ENCODE measurements around the gene NQO2.

Gene NQO2

DNA sequence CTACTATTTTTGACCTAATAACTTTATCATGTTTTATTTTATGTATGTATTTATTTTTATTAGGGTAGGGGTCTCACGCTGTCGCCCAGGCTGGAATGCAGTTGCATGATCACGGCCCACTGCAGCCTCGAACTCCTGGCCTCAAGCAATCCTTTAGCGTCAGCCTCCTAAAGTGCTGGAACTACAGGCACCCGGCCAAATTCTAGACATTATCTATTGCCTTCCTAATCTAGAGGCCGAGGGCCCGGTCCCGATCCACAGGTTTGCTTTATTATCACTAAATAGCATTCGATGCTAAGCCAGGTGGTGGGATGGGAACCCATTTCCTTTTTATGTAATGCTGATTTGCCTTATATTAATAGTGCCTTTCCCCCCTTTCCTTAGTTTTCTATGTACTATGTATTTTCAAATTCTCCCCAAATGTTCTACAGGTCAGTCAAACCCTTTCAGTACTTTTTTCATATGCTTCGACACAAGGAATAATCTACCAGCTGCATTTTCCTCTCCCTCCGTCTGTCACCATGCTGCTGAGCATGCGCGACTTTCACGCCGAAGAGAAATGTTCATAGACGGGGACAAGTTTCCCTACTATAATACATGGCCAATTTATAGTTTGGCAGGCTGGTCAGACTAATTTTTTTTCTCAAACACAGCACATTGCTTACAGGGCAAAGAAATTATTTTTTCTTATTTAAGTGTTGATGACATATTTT is 34.7 kb upstream of the NQO2 start:
- POLR2A ChIA-PET: interaction anchor here (1.3 kb wide), 1 partner anchor 26 kb away, joined by 6 read pairs; no protein-coding TSS in a partner anchor
- CTCF ChIA-PET: interaction anchor here (1.0 to 2.7 kb wide), 4 partner anchors 9 to 25 kb away, joined by 3 to 11 read pairs (median 4); no protein-coding TSS in a partner anchor
- Histone ChIP-seq H3K27ac (ENCODE audit: extremely low read depth, low read depth, low read length) (no peak overlapping the region), H3K4me3 (ENCODE audit: low read depth, low read length) (no peak overlapping the region), H3K9me3 (ENCODE audit: control insufficient read depth, insufficient read depth, low read depth, low read length) (no peaks in the 10 kb centered on the region), H3K36me3 (ENCODE audit: control insufficient read depth in 2 of 2, insufficient read depth in 1 of 2, low read length in 2 of 2) (peaks cover 0 to 4% of the 10 kb centered on the region in 2 experiments; a peak in 1 of 3 replicates), H3K4me1 (ENCODE audit: control insufficient read depth, insufficient read depth, low read length) (peaks cover 4% of the 10 kb centered on the region; the same call in 1 of the 2 replicates)
- no peak for TF ChIP-seq ZNF211 (tag by site-specific recombination; IDR thresholded peaks at IDR 0.05; ENCODE audit: low read depth)
- no peak for TF ChIP-seq ZNF501 (tag by site-specific recombination; IDR thresholded peaks at IDR 0.05)
- no peak for TF ChIP-seq ZNF335 (tag by site-specific recombination; conservative IDR thresholded peaks at IDR 0.05)
- TF ChIP-seq, protein P1, sequence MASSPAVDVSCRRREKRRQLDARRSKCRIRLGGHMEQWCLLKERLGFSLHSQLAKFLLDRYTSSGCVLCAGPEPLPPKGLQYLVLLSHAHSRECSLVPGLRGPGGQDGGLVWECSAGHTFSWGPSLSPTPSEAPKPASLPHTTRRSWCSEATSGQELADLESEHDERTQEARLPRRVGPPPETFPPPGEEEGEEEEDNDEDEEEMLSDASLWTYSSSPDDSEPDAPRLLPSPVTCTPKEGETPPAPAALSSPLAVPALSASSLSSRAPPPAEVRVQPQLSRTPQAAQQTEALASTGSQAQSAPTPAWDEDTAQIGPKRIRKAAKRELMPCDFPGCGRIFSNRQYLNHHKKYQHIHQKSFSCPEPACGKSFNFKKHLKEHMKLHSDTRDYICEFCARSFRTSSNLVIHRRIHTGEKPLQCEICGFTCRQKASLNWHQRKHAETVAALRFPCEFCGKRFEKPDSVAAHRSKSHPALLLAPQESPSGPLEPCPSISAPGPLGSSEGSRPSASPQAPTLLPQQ (tag by site-specific recombination; IDR thresholded peaks at IDR 0.05): no peak
- no peak for TF ChIP-seq ZBTB17 (tag by site-specific recombination; IDR thresholded peaks at IDR 0.05)
- no peak for TF ChIP-seq ZNF48 (tag by site-specific recombination; IDR thresholded peaks at IDR 0.05)
- no peak for TF ChIP-seq HOXD13 (CRISPR knock-in tag; IDR thresholded peaks at IDR 0.05; ENCODE audit: borderline replicate concordance)
- TF ChIP-seq ZNF148 (tag by site-specific recombination; IDR thresholded peaks at IDR 0.05; ENCODE audit: borderline replicate concordance): no peak
- TF ChIP-seq BCL11B (tag by site-specific recombination; IDR thresholded peaks at IDR 0.05; ENCODE audit: low read depth): no peak
- no peak for TF ChIP-seq ZNF280D (tag by site-specific recombination; IDR thresholded peaks at IDR 0.05)
- TF ChIP-seq EGR2 (tag by site-specific recombination; IDR thresholded peaks at IDR 0.05; ENCODE audit: low read depth): no peak
- no peak for TF ChIP-seq ZNF138 (tag by site-specific recombination; IDR thresholded peaks at IDR 0.05; ENCODE audit: borderline replicate concordance)
- TF ChIP-seq ZNF518A (tag by site-specific recombination; conservative IDR thresholded peaks at IDR 0.05; ENCODE audit: low read depth): no peak
- TF ChIP-seq ZNF341 (tag by site-specific recombination; IDR thresholded peaks at IDR 0.05; ENCODE audit: low read depth): no peak
